ENCODE measurements around the gene STUB1. TPM values are rescaled to one million over a fixed set of nuclear protein-coding genes. Genes with fewer than 3 reads are reported as not detected.

STUB1 gene
- total and polyA plus RNA-seq, 3 donors from 2014 or later: 93.3 to 160 (median 126) TPM

DNA sequence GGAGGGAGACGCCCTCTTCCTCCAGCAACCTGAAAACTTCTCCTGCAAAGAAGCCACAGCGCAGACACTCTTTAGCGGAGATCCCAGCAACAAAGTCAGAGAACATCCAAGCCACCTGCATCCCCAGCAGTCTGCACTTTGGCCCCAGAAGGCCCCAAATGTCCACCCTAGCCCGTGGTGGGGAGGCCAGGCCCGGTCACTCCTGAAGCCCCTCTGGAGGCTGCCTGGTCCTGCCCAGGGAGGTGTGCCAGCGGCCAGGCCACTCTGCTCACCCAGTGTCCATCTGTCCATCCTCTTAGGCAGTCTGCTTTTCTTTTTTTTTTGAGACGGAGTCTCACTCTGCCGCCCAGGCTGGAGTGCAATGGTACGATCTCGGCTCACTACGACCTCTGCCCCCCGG, 52.1 kb downstream of the STUB1 start:
- H3K36me3 ChIP-seq (ENCODE audit: low read depth, missing control alignments): no peaks in the 10 kb centered on the region
- 95 to 98% methylated on average over 12 of the region's 12 CpGs for WGBS, 2 donors
- H3K27ac ChIP-seq: no peak overlapping the region
- H3K9me3 ChIP-seq: no peaks in the 10 kb centered on the region
- peaks cover 9% of the 10 kb centered on the region for H3K4me1 ChIP-seq
- DNase-seq: no peak
- no peak for TF ChIP-seq POLR2A (IDR thresholded peaks at IDR 0.05)
- TF ChIP-seq, protein P1, sequence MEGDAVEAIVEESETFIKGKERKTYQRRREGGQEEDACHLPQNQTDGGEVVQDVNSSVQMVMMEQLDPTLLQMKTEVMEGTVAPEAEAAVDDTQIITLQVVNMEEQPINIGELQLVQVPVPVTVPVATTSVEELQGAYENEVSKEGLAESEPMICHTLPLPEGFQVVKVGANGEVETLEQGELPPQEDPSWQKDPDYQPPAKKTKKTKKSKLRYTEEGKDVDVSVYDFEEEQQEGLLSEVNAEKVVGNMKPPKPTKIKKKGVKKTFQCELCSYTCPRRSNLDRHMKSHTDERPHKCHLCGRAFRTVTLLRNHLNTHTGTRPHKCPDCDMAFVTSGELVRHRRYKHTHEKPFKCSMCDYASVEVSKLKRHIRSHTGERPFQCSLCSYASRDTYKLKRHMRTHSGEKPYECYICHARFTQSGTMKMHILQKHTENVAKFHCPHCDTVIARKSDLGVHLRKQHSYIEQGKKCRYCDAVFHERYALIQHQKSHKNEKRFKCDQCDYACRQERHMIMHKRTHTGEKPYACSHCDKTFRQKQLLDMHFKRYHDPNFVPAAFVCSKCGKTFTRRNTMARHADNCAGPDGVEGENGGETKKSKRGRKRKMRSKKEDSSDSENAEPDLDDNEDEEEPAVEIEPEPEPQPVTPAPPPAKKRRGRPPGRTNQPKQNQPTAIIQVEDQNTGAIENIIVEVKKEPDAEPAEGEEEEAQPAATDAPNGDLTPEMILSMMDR (IDR thresholded peaks at IDR 0.05): no peak
- intact Hi-C loops (cut with DNase I; ENCODE audit: low total_unique reads): no loop called here
- H3K4me3 ChIP-seq: no peak overlapping the region
- no peaks in the 10 kb centered on the region for H3K27me3 ChIP-seq

Other genes with a start within 250 kb of the STUB1 start
- gene CAPN15, start 152.7 kb upstream of the STUB1 start, total RNA-seq: 100 to 1,000 TPM; 108 to 115 TPM
- gene CAPN15, start 152.7 kb upstream of the STUB1 start, polyA plus RNA-seq (ENCODE audit: insufficient read depth, low read depth, low replicate concordance): 48.0 TPM
- 1 to 10 TPM; 5.0 to 7.2 TPM for gene PRR35, start 120.0 kb upstream of the STUB1 start, total RNA-seq
- 1.7 TPM for gene PRR35, start 120.0 kb upstream of the STUB1 start, polyA plus RNA-seq (ENCODE audit: insufficient read depth, low read depth, low replicate concordance)
- gene NHLRC4, start 113.4 kb upstream of the STUB1 start, total RNA-seq: 1 to 10 TPM; 4.5 TPM
- gene NHLRC4, start 113.4 kb upstream of the STUB1 start, polyA plus RNA-seq (ENCODE audit: insufficient read depth, low read depth, low replicate concordance): 3.0 TPM
- 100 to 1,000 TPM in 1 of 2 donors, 10 to 100 TPM in 1; 95.4 to 123 TPM for gene PIGQ, start 110.4 kb upstream of the STUB1 start, total RNA-seq
- gene PIGQ, start 110.4 kb upstream of the STUB1 start, polyA plus RNA-seq (ENCODE audit: insufficient read depth, low read depth, low replicate concordance): 80.5 TPM
- gene RAB40C, start 90.3 kb upstream of the STUB1 start, total RNA-seq: 10 to 100 TPM; 47.9 to 51.2 TPM
- 27.6 TPM for gene RAB40C, start 90.3 kb upstream of the STUB1 start, polyA plus RNA-seq (ENCODE audit: insufficient read depth, low read depth, low replicate concordance)
- gene WFIKKN1, start 49.4 kb upstream of the STUB1 start, total RNA-seq: 10 to 100 TPM in 1 of 2 donors, 1 to 10 TPM in 1; 3.5 to 10.5 TPM
- gene WFIKKN1, start 49.4 kb upstream of the STUB1 start, polyA plus RNA-seq (ENCODE audit: insufficient read depth, low read depth, low replicate concordance): 1.1 TPM
- gene METTL26, start 44.1 kb upstream of the STUB1 start, total RNA-seq: 100 to 1,000 TPM; 161 to 185 TPM
- gene METTL26, start 44.1 kb upstream of the STUB1 start, polyA plus RNA-seq (ENCODE audit: insufficient read depth, low read depth, low replicate concordance): 72.1 TPM
- 100 to 1,000 TPM in 1 of 2 donors, 10 to 100 TPM in 1; 83.1 to 134 TPM for gene MCRIP2, start 38.6 kb upstream of the STUB1 start, total RNA-seq
- 78.2 TPM for gene MCRIP2, start 38.6 kb upstream of the STUB1 start, polyA plus RNA-seq (ENCODE audit: insufficient read depth, low read depth, low replicate concordance)
- 100 to 1,000 TPM; 155 to 195 TPM for gene WDR90, start 31.0 kb upstream of the STUB1 start, total RNA-seq
- 102 TPM for gene WDR90, start 31.0 kb upstream of the STUB1 start, polyA plus RNA-seq (ENCODE audit: insufficient read depth, low read depth, low replicate concordance)
- gene RHOT2, start 12.3 kb upstream of the STUB1 start, total RNA-seq: 100 to 1,000 TPM; 157 to 176 TPM
- 77.7 TPM for gene RHOT2, start 12.3 kb upstream of the STUB1 start, polyA plus RNA-seq (ENCODE audit: insufficient read depth, low read depth, low replicate concordance)
- gene RHBDL1, start 4.7 kb upstream of the STUB1 start, total RNA-seq: 1 to 10 TPM; 8.5 to 9.8 TPM
- gene RHBDL1, start 4.7 kb upstream of the STUB1 start, polyA plus RNA-seq (ENCODE audit: insufficient read depth, low read depth, low replicate concordance): 2.1 TPM
- 100 to 1,000 TPM in 1 of 2 donors, 10 to 100 TPM in 1; 84.2 to 101 TPM for gene JMJD8, start 3.9 kb downstream of the STUB1 start, total RNA-seq
- gene JMJD8, start 3.9 kb downstream of the STUB1 start, polyA plus RNA-seq (ENCODE audit: insufficient read depth, low read depth, low replicate concordance): 95.5 TPM
- gene WDR24, start 10.0 kb downstream of the STUB1 start, total RNA-seq: 10 to 100 TPM; 33.9 to 39.1 TPM
- 21.4 TPM for gene WDR24, start 10.0 kb downstream of the STUB1 start, polyA plus RNA-seq (ENCODE audit: insufficient read depth, low read depth, low replicate concordance)
- 10 to 100 TPM; 15.8 to 16.1 TPM for gene FBXL16, start 25.4 kb downstream of the STUB1 start, total RNA-seq
- gene FBXL16, start 25.4 kb downstream of the STUB1 start, polyA plus RNA-seq (ENCODE audit: insufficient read depth, low read depth, low replicate concordance): 23.4 TPM
- 10 to 100 TPM; 34.9 to 50.6 TPM for gene METRN, start 34.7 kb downstream of the STUB1 start, total RNA-seq
- 21.0 TPM for gene METRN, start 34.7 kb downstream of the STUB1 start, polyA plus RNA-seq (ENCODE audit: insufficient read depth, low read depth, low replicate concordance)
- 100 to 1,000 TPM in 1 of 2 donors, 10 to 100 TPM in 1; 81.1 to 108 TPM for gene ANTKMT, start 40.7 kb downstream of the STUB1 start, total RNA-seq
- gene ANTKMT, start 40.7 kb downstream of the STUB1 start, polyA plus RNA-seq (ENCODE audit: insufficient read depth, low read depth, low replicate concordance): 68.5 TPM
- gene CCDC78, start 46.0 kb downstream of the STUB1 start, total RNA-seq: 1 to 10 TPM; 3.2 to 6.1 TPM
- 5.7 TPM for gene CCDC78, start 46.0 kb downstream of the STUB1 start, polyA plus RNA-seq (ENCODE audit: insufficient read depth, low read depth, low replicate concordance)
- gene HAGHL, start 46.7 kb downstream of the STUB1 start, total RNA-seq: 10 to 100 TPM in 1 of 2 donors, 1 to 10 TPM in 1; 9.9 to 13.7 TPM
- gene HAGHL, start 46.7 kb downstream of the STUB1 start, polyA plus RNA-seq (ENCODE audit: insufficient read depth, low read depth, low replicate concordance): 7.2 TPM
- gene CIAO3, start 60.6 kb downstream of the STUB1 start, total RNA-seq: 10 to 100 TPM; 58.0 to 59.0 TPM
- gene CIAO3, start 60.6 kb downstream of the STUB1 start, polyA plus RNA-seq (ENCODE audit: insufficient read depth, low read depth, low replicate concordance): 28.9 TPM
- 1 to 10 TPM; 1.5 to 2.8 TPM for gene MSLN, start 80.3 kb downstream of the STUB1 start, total RNA-seq
- gene MSLN, start 80.3 kb downstream of the STUB1 start, polyA plus RNA-seq (ENCODE audit: insufficient read depth, low read depth, low replicate concordance): 18.5 TPM
- 10 to 100 TPM; 18.6 to 24.0 TPM for gene RPUSD1, start 108.0 kb downstream of the STUB1 start, total RNA-seq
- 11.4 TPM for gene RPUSD1, start 108.0 kb downstream of the STUB1 start, polyA plus RNA-seq (ENCODE audit: insufficient read depth, low read depth, low replicate concordance)
- gene CHTF18, start 108.2 kb downstream of the STUB1 start, total RNA-seq: 10 to 100 TPM; 90.6 to 95.0 TPM
- gene CHTF18, start 108.2 kb downstream of the STUB1 start, polyA plus RNA-seq (ENCODE audit: insufficient read depth, low read depth, low replicate concordance): 32.5 TPM
- not detected for gene GNG13, start 120.3 kb downstream of the STUB1 start, total RNA-seq
- not detected for gene GNG13, start 120.3 kb downstream of the STUB1 start, polyA plus RNA-seq (ENCODE audit: insufficient read depth, low read depth, low replicate concordance)